Ascending aorta (tissue), 2 donors: Measurements from ENCODE around the gene CNRIP1. TPM values are rescaled to one million over a fixed set of nuclear protein-coding genes. Genes with fewer than 3 reads are reported as not detected.

ENCODE experiments used
- DNase-seq, 2 donors: peaks; one replicate each; pipeline ENCODE4 v3.0.0-alpha.2; 2019; ENCODE audit warnings: low spot score in 2 of 2
- H3K27ac ChIP-seq, 2 donors: fragments of 200-600 bp; sonication (generic); one replicate each; pipeline ENCODE4 v1.5.1; 2016 to 2017; ENCODE audit warnings: mild to moderate bottlenecking in 1 of 2
- H3K27me3 ChIP-seq: fragments of 200-600 bp; sonication (generic); one replicate; pipeline ENCODE4 v1.5.1; 2017
- H3K36me3 ChIP-seq, 2 donors: fragments of 200-600 bp; sonication (generic); one replicate each; pipeline ENCODE4 v1.5.1; 2016
- H3K4me1 ChIP-seq, 2 donors: fragments of 200-600 bp; sonication (generic); one replicate each; pipeline ENCODE4 v1.5.1; 2016 to 2017; ENCODE audit warnings: mild to moderate bottlenecking in 1 of 2
- H3K4me3 ChIP-seq, 2 donors: fragments of 200-600 bp; sonication (generic); one replicate each; pipeline ENCODE4 v1.5.1; 2016 to 2017; ENCODE audit warnings: mild to moderate bottlenecking in 1 of 2
- H3K9me3 ChIP-seq, 2 donors: fragments of 200-600 bp; sonication (generic); one replicate each; pipeline ENCODE4 v1.5.1; 2016
- CTCF ChIP-seq, 3 experiments: fragments of 200-600 bp in 2 of 3; fragments of 450-650 bp in 1 of 3; sonication (generic) in 2 of 3; IDR thresholded peaks; one replicate each; pipeline ENCODE4 v1.5.1; 2016 to 2019; ENCODE audit warnings: antibody characterized with exemption in 3 of 3, mild to moderate bottlenecking in 1 of 3, moderate library complexity in 1 of 3
- intact Hi-C: fragments of 100-400 bp; cut with DNase I; formaldehyde crosslinking; loops from one replicate; pipeline ENCODE4 v1.15.1; 2023
- total RNA-seq: library from RNA; depleted of rRNA; stranded (reverse); fragments of >200 nt; gene quantifications from one replicate; pipeline ENCODE4 v1.1.0, GENCODE V29; 2016

Gene CNRIP1
- total RNA-seq, 1 donor from 2014 or later, result 37.7 TPM

- peak overlapping the region in 1 of 2 donors; percentile 31 for H3K27ac ChIP-seq
- TF ChIP-seq CTCF (IDR thresholded peaks at IDR 0.05), result no peak
- H3K9me3 ChIP-seq, result no peaks in the 10 kb centered on the region
- peak overlapping the region in 1 of 2 donors; percentile 17 for H3K4me3 ChIP-seq
- H3K27me3 ChIP-seq, result no peaks in the 10 kb centered on the region
- no peaks in the 10 kb centered on the region for H3K36me3 ChIP-seq
- peaks cover 0 to 6% of the 10 kb centered on the region in 2 donors for H3K4me1 ChIP-seq
- intact Hi-C loops, result no loop called here
- no peak for DNase-seq
These were observed 31.9 kb downstream of the CNRIP1 start for GRCh38 chr2:68287580-68288441.

- Histone ChIP-seq H3K9me3 (no peaks in the 10 kb centered on the region), H3K27me3 (no peaks in the 10 kb centered on the region), H3K27ac (no peak overlapping the region), H3K4me1 (peaks cover 0 to 6% of the 10 kb centered on the region in 2 donors), H3K4me3 (no peak overlapping the region), H3K36me3 (no peaks in the 10 kb centered on the region)
- no peak for TF ChIP-seq CTCF (IDR thresholded peaks at IDR 0.05)
- intact Hi-C loops, result no loop called here
- DNase-seq, result no peak
These were observed 34.9 kb downstream of the CNRIP1 start for GRCh38 chr2:68284896-68285295.

GRCh38 chr2:68283419-68283812 is 36.3 kb downstream of the CNRIP1 start:
- DNase-seq, result no peak
- TF ChIP-seq CTCF (IDR thresholded peaks at IDR 0.05), result no peak
- Histone ChIP-seq H3K4me1 (peaks cover 0 to 6% of the 10 kb centered on the region in 2 donors), H3K4me3 (no peak overlapping the region), H3K9me3 (no peaks in the 10 kb centered on the region), H3K27ac (no peak overlapping the region), H3K36me3 (no peaks in the 10 kb centered on the region), H3K27me3 (no peaks in the 10 kb centered on the region)
- intact Hi-C loops, result loop anchor here (2.0 kb wide), 2 partner anchors 87 to 161 kb away; no protein-coding TSS in a partner anchor

GRCh38 chr2:68282811-68283418 is 36.8 kb downstream of the CNRIP1 start:
- Histone ChIP-seq H3K4me1 (peaks cover 0 to 6% of the 10 kb centered on the region in 2 donors), H3K36me3 (no peaks in the 10 kb centered on the region), H3K27me3 (no peaks in the 10 kb centered on the region), H3K9me3 (no peaks in the 10 kb centered on the region), H3K4me3 (no peak overlapping the region), H3K27ac (no peak overlapping the region)
- TF ChIP-seq CTCF (IDR thresholded peaks at IDR 0.05), result peak; percentile 43 to 67 (median 49)
- intact Hi-C loops, result loop anchor here (2.0 kb wide), 2 partner anchors 86 to 160 kb away; no protein-coding TSS in a partner anchor
- DNase-seq, result no peak

- H3K9me3 ChIP-seq, result no peaks in the 10 kb centered on the region
- no peak overlapping the region for H3K4me3 ChIP-seq
- no peaks in the 10 kb centered on the region for H3K4me1 ChIP-seq
- intact Hi-C loops, result no loop called here
- DNase-seq, result no peak
- no peak overlapping the region for H3K27ac ChIP-seq
- no peaks in the 10 kb centered on the region for H3K27me3 ChIP-seq
- no peak for TF ChIP-seq CTCF (IDR thresholded peaks at IDR 0.05)
- no peaks in the 10 kb centered on the region for H3K36me3 ChIP-seq
These were observed 39.0 kb downstream of the CNRIP1 start for GRCh38 chr2:68280796-68281195.
